IPS-NIHi7 (cell line): Measurements from ENCODE around the gene TMEM139.
A peak's percentile ranks its signal among the peaks of the same experiment; 100 is the strongest.
"Not testable (repeated sequence)": the region's sequence is repeated elsewhere in the genome, so short reads cannot be mapped to it uniquely, and the experiment has no call there.

Experiments used
- DNase-seq: peaks from one replicate; pipeline ENCODE4 v3.0.0; 2012; ENCODE audit warnings: mixed read lengths; ENCODE audit errors: extremely low spot score

The TMEM139 gene

DNA sequence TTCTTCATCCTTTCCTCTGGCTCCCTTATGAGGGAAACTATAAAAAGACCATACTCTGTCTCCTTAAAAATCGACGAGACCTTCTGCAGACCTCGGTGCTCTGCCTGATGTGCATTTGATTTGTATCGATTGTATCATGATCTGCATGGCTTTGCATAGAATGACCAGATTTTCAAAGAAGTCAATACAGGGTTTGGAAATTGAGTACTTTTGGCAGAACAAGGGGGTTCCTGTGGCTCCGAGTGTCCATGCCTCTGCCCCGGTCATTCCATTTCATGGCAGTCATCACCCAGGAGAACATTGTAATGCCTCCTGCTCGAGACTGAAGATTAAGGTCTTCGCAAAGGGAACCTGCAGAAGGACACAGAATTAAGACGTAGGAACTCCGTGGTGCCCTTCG lies 4.1 kb downstream of the TMEM139 start:
- DNase-seq = peak; percentile 31

DNA sequence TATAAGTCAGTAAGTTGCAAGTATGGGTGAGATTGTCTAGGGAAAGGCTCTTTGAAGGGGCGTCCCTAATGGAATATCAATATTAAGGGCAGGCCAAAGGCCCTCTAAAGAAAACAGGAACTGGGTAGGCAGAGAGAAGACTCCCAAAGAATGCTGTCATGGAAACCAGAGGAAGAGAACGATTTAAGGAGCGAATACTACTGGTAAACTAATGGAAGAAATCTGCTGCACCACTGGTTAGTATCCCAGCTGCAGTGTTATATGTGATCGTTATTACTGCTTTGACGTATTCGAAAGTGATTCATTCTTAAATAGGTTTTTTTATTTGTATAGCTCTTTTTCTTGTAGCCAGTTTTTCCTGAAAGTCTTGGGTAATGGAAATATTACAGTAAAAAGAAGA lies 4.7 kb downstream of the TMEM139 start:
- no peak for DNase-seq

DNA sequence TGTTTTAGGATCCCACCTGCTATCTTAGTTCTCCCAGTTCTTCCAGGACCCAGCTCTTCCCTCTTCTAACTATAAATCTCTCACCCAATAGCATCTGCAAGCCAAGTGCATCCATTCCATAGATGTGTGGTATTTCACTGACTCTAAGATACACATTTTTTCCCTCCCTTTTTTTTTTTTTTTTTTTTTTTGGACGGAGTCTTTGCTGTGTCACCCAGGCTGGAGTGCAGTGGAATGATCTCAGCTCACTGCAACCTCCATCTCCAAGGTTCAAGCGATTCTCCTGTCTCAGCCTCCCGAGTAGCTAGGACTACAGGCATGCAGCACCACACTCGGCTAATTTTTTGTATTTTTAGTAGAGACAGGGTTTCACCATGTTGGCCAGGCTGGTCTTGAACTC lies 5.1 kb downstream of the TMEM139 start:
- DNase-seq = not testable (repeated sequence)

DNA sequence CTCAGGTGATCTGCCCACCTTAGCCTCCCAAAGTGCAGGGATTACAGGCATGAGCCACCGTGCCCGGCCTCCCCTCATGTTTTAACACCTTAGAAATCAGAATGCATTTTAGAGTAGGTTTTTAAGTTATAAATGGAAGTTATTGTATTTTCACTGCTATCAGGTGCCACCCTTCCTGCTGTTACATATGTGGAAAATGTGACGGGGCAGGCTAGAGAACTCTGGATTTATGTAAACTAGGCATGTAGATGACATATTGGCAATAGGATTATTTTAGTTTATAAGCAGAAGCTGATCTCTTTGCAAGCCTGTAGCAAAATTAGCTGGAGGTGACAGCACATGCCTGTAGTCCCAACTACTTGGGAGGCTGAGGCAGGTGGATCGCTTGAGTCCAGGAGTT lies 5.5 kb downstream of the TMEM139 start:
- DNase-seq = no peak

DNA sequence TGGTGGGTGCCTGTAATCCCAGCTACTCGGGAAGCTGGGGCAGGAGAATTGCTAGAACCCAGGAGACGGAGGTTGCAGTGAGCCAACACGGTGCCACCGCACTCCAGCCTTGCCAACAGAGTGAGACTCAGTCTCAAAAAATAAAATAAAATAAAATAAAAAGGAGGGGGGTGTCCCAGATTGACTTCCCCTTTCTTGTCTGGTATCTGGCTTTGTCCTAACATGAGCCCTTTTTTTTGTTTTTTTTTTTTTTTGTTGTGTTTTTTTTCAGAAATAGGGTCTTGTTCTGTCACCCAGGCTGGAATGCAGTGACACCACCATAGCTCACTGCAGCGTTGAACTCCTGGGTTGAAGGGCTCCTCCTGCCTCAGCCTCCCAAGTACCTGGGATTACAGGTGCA lies 8.1 kb downstream of the TMEM139 start:
- DNase-seq = no peak

DNA sequence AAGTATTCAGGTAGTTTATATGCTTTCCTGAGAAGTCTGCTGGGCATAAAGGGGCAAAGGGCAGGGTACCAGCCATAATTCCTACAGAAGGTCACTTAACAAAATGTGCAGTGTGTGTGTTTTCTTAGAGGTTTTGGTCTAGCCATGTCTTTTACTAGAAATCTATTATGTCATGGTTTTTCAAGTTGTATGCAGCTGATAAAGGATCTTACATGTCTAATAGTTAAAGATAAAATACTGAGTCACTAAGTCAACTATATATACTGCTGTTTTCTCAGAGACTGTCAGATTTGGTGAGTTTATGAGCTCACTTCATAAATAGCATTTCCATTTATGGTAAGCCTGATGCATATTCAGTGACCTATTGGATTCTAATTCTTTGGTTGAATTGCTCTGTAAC lies 11.1 kb downstream of the TMEM139 start:
- no peak for DNase-seq

DNA sequence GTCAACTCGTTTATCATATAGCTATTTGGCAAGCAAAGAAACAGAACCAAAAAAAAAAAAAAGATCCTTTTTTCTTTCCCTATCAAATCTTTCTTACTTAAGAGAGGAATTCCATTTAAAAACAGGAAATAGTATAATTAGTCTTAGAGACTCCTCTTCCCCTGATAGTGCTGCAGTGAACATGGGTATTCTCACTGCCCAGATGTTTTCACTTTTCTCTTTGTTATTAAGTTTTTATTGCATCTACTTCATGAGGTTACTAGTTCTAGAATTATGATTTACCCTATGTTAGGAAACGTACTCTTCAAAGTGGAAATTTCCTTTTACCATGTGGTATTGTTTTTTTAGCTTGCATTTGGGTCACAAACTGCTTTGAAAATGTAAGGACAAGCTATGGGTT lies 11.9 kb downstream of the TMEM139 start:
- DNase-seq = no peak

DNA sequence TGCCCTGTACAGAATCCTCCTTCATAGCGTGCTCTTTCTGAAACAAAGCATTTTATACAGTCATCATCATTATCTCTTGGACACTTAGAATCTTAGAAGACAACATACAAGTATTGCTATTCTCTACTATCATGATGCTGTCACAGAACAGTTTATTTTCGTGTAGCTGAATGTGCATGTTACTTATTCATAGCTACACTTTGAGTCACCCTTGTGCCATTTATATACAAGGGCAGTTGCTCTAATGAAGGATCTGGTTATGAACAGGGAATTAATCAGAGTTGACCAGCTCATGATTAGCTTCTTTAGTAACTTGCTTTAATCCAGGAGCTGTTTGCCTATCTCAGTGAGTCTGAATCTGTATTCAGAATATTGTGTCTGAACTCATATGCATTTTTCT lies 14.6 kb downstream of the TMEM139 start:
- no peak for DNase-seq

DNA sequence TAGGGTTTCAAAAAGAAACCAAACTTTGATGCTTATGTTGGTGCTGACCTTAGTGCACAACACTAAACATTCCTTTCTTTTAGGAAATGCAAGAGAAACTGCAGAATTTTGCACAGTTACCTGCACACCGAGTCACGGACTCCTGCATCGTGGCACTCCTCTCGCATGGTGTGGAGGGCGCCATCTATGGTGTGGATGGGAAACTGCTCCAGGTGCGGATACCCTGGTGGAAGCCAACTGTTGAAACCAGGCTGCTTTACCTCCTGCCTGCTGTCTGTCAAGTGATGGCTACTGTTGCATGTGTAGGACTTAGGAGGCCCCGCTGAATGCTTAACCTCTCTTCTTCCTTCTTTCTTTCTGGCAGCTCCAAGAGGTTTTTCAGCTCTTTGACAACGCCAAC lies 15.1 kb downstream of the TMEM139 start:
- DNase-seq = peak; percentile 77

DNA sequence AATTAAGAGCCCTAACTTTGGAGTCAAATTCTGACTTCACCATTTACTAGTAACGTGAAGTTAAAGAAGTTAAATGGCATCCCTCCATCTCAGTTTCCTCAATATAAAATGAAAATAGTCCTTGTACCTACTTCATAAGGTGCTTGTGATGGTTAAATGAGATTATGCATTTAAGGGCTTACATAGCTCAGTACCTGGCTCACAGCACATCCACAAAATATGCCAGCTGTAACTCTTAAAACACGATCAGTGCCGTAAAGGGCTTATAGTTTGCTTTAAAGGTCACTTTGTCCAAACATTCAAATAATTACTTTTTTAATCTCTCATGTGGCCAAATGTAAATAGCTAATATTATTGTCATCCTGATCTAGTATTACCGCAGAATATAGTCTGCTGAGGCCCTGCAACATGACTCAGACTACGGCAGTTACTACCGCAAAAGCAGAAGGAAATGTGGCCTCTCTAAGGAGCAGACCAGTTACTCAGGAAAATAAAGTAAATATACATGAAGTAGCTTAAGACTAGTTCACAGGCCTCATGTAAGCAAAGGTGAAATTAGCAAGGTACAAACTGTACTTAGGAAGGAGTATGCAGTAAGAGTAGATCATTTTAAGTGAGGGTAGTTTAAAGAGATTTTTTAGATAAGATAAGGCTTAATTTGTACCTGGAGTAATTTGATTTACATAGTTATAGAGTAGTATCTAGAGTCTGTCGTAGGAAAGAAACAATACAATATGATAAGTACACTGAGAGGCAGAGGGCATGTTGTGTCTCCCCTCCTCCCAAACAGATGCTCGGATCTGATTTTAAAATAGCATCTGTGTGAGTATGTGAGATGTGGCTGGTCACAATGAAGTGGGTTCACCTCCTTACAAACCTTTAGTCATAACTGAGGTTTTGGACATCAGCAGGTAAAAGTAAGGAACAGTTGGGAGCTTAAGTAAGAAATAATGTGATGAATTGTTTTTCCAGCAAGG lies 16.5 kb downstream of the TMEM139 start:
- DNase-seq = no peak

DNA sequence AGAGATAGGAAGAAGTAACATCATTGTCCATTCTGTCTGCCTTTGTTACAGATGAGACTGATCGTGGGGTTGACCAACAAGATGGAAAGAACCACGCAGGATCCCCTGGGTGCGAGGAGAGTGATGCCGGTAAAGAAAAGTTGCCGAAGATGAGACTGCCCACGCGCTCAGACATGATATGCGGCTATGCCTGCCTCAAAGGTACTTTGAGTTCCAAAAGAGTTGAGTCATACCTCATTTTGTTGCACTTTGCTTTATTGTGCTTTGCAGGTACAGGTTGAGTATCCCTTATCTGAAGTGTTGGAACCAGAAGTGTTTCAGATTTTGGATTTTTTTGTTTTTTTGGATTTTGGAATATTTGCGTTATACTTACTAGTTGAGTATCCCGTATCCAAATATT lies 19.0 kb downstream of the TMEM139 start:
- DNase-seq = no peak

DNA sequence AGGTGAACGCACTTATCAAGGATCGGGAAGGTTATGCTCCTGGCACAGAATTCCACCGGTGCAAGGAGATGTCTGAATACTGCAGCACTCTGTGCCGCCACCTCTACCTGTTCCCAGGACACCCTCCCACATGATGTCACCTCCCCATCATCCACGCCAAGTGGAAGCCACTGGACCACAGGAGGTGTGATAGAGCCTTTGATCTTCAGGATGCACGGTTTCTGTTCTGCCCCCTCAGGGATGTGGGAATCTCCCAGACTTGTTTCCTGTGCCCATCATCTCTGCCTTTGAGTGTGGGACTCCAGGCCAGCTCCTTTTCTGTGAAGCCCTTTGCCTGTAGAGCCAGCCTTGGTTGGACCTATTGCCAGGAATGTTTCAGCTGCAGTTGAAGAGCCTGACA lies 20.2 kb downstream of the TMEM139 start:
- no peak for DNase-seq

DNA sequence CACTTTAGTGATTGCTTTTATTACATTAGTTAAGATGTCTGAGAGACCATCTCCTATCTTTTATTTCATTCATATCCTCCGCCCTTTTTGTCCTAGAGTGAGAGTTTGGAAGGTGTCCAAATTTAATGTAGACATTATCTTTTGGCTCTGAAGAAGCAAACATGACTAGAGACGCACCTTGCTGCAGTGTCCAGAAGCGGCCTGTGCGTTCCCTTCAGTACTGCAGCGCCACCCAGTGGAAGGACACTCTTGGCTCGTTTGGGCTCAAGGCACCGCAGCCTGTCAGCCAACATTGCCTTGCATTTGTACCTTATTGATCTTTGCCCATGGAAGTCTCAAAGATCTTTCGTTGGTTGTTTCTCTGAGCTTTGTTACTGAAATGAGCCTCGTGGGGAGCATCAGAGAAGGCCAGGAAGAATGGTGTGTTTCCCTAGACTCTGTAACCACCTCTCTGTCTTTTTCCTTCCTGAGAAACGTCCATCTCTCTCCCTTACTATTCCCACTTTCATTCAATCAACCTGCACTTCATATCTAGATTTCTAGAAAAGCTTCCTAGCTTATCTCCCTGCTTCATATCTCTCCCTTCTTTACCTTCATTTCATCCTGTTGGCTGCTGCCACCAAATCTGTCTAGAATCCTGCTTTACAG lies 20.8 kb downstream of the TMEM139 start:
- DNase-seq = peak; percentile 78

DNA sequence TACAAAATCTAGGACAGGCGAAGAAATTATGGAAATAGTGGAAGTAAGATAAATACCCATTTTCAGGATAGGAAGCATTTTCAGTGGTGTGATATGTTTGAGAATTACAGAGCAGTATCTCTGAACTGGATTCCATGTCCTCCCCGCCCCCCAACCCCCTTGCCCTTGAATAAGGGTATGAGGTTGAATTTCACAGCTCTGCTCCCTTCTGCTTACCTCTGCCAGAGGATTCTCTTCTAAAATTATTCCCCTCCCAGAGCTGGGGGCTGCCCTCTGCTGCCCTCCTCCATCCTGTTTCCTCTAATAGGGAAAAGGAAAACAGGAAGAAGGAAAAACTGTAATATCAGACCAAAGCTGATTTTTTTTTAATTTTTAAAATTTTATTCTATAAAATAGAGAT lies 23.9 kb downstream of the TMEM139 start:
- no peak for DNase-seq

DNA sequence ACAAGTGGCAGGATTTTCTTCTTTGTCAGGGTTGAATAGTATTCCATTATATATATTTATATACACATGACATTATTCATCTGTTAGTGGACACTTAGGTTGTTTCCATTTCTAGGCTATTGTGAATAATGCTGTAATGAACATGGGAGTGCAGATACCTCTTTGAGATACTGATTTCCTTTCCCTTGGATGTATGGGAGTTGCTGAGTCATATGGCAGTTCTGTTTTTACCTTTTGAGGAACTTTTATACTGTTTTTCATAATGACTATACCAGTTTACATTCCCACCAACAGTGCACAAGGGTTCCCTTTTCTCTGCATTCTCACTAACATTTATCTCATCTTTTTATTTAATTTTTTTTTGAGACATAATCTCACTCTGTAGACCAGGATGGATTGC lies 29.4 kb downstream of the TMEM139 start:
- no peak for DNase-seq

DNA sequence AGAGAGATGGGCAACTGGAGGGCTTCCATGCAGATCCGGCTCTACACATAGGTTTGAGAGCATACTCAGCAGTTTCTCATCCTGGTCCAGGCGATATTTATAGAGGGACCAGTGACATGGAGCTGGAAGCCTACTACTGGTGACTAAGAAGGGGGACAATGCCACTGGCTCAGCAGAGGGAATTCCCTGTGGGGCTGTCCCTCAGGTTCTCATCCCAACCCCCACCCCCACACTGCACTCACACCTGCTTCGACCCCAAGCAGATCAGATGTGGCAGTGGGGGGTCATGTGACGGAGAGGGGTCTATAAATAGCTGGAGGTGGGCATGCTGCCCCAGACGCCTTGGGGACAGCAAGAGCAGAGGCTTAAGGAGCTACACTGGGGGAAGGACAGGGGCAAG lies 31.0 kb downstream of the TMEM139 start, which contains the start of gene CLCN1:
CLCN1 (plus strand) TSS at position 336 of the 400 bp plus-strand sequence. CDS start 102 bp downstream, outside the sequence.
- no peak for DNase-seq

DNA sequence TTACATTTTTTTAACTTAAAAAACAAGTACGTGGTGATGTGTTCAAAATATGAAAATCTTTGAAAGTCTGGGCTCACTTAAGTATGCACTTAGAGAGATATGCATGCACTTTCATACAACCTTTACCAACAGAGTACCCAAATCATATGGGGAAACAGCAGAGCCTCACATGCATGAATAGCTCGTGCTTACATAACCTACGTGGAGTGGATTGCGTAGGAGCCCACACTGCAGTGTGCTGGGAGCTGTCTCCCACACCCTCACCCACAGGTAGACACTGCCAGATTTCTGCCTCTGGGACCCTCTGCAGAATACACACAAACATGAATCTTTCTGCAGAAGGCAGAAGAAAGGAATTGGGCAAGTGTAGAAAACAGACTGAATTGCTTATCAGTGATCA lies 31.7 kb downstream of the TMEM139 start:
- DNase-seq = no peak

DNA sequence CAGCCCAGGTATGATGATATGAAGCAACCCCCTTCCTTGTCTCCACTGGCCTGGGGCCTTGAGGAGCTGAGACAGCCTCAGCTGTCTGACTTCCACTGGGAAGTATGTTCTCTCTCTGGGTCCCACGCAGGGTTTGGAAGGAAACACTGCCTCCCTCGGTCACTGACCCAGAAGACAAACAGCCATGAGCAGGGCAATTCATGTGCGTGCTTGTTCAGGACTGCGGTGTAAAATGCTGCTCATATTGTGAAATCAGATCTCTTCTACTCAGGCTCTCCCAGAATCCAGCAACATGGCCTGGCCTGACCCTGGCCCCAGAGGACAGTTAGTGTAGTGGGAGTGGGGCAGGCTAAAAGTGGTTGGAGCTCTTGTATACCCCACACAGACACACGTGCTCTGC lies 33.9 kb downstream of the TMEM139 start:
- no peak for DNase-seq

DNA sequence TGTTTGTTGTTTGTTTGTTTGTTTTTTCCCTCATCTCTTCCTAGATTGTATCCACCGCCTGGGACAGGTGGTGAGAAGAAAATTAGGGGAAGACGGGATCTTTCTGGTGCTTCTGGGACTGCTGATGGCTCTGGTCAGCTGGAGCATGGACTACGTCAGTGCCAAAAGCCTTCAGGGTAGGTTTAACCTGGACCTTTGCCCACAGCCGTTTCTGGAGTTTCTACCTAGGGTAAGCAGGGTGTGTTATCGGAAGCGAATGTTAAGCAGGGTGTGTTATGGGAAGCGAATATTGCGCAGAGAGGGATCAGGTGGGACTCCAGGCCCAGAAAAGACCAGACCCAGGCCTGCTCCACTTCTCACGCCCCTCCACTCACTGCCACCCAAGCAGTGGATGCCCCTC lies 35.9 kb downstream of the TMEM139 start:
- no peak for DNase-seq

DNA sequence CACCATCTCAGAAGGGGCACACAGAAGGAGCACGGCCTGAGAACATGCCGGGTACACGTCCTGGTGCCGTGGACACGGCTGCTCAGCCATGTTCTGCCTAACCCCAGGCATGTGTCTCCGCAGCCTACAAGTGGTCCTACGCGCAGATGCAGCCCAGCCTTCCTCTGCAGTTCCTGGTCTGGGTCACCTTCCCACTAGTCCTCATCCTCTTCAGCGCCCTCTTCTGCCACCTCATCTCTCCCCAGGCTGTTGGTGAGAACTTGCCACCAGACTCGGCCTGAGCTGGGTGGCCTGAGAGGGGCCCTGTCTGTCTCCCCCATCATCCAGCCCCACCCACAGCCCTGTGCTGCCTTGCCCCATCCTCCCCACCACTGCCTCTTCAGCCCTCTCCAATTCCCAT lies 36.5 kb downstream of the TMEM139 start:
- no peak for DNase-seq

DNA sequence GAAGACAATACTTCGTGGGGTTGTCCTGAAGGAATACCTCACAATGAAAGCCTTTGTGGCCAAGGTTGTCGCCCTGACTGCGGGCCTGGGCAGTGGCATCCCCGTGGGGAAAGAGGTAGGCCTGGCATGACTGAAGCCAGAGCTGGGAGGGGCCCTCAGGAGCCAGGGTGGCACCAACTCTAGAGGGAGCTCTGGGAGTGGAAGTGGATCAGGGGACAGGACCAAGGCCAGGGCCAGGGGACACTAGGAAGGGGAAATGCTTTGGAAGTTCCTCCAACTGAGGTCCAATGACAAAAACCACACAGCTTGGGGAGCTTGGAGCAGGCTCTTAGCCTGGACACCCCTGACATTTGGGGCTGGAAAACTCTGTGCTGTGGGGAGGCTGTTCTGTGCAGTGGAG lies 37.0 kb downstream of the TMEM139 start:
- DNase-seq = peak; percentile 55

DNA sequence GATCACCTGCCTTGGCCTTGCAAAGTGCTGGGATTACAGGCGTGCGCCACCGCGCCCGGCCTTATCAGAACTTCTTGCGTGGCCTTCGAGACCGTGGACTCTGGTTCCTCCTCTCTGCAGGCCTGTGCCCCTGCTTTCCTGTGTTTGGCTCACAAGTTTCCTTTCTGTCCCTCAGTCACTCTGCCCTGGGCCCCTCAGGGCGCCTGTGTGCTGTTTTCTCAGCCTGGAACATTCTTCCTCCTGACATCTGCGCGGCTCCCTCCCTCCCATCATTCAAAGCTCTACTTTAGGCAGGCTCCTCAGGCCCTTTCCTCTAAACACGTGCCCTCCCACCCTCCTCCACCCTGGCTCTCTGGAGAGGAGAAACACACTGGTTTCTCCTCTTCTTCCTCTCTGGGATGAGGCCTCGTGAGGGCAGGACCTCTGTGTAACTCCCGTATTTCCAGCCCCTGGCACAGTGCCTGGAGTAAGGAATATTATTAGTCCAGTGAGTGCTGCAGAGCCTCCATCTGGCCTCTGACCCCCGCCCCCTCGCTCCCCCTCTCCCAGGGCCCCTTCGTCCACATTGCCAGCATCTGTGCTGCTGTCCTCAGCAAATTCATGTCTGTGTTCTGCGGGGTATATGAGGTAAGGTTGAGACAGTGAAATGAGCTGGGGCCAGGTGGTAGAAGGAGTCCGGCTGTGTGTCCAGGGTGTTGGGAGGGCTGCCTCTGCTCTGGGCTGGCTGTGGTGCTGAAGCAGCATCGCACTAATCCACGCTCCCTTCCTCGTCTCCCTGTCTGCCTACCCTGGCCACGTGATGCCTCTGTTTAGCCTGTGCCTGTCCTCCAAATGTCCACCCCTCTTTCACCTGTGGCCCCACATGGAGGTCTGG lies 38.2 kb downstream of the TMEM139 start:
- no peak for DNase-seq
